NCI-H526 (cell line): ENCODE measurements around the gene UGT2B10.

ENCODE experiments used
- DNase-seq, 2 experiments: peaks; one replicate each; lab custom pipeline; 2025; lab: John Stamatoyannopoulos, UW

Gene UGT2B10

GRCh38 chr4:68871809-68872642 lies 56.2 kb downstream of the UGT2B10 start:
- DNase-seq: peak; percentile 34 to 39

DNA sequence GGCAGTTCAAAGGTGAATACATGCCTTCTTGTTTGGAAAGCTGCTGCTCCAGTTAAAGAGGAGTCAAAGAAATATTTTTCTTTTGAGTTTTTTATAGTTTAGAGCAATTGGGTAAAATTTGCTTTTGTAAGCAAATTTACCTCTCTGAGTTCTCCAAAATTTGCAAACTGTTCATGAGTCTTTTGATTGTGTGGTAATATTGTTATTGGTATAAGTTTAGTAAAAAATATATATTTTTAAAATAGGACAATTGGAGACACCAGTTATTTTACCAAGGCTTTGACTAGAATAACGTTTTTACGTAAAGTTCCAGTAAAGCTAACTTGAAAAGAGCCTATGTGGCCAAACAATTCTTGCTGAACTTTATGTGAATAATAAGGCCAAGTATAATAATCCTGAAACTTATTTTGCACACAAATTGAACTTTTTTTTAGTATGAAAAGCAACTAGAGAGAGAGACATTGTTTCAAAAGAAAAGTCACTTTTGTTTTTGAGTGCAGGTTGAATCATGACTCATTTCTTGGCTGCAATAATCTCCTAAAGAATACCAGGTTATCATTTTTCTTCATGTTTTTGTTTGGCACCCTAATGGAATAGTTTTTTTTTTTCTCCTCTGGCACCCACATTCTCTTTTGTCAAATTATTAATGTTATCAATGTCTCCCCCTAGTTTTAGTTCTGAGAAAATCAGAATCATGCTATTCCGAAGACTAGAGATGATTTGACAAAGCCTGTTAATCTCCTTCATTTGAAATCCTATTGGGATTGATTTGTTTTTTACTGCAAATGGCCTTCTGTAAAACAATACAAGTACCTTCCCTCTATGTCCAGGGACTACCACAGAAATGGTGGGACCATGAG lies 57.1 kb downstream of the UGT2B10 start:
- DNase-seq: no peak

DNA sequence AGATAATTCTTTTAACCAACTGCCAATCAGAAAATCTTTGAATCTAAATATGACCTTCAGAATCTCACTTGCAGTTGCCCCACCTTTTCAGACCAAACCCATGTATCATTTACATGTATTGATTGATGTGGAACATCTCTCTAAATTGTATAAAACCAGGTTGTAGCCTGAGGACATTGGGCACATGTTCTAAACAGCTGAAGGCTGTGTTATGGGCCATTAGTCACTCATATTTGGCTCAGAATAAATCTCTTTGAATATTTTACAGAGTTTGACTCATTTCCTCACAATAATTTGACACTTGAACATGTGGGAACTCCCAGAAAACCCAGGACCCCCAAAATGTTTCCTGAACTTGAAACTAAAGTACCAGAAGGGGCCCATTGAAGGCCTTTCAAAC lies 58.7 kb downstream of the UGT2B10 start:
- DNase-seq: no peak

DNA sequence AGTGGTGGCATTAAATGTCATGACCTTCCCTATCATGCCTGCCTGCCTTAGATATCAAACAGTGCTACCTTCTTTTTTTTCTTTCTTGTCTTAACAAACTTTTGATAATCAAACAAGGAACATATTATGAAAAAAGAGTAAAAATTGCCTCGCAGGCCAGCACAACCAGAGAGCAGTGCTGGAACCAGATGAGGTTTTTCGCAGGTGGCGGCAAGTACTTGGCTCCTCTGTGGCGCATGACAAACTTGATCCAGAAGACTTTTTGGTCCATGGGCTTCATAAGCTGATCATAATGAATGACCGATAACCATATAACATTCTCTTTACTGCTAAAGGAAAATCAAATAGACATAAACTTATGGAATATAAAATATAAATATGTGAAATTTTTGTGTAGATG lies 61.8 kb downstream of the UGT2B10 start:
- no peak for DNase-seq

DNA sequence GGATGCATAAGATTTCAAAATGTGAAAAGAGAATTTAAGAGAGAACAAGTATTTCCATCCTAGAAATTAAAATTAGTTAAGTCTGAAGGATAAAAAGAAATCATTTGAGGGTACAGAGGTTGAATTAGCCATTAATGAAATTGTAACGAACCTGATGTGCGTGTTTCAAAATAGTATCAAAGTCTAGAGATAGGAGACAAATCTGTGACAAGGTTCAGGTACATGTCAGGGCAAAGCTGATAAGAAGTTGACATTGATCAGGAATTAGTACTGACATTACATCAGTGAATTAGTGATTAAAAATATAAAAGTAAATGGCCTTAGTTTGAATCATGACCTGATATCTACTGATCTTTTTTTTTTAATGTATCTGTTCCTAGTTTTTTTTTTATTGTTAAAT lies 62.3 kb downstream of the UGT2B10 start:
- DNase-seq: no peak
